LHCN-M2 (cell line): ENCODE data around the gene CKS1B. TPM values are rescaled to one million over a fixed set of nuclear protein-coding genes. Genes with fewer than 3 reads are reported as not detected.

Experiments
- DNase-seq: peaks from one replicate; pipeline ENCODE4 v3.0.0-alpha.2; 2012; ENCODE audit warnings: low read depth
- total RNA-seq: library from RNA; depleted of rRNA; stranded (reverse); fragments of >200 nt; gene quantifications from 2 replicates; pipeline ENCODE4 v1.2.3, GENCODE V29; 2014

Gene CKS1B
- total RNA-seq, 1 experiment from 2014 or later, result 175 TPM

DNA sequence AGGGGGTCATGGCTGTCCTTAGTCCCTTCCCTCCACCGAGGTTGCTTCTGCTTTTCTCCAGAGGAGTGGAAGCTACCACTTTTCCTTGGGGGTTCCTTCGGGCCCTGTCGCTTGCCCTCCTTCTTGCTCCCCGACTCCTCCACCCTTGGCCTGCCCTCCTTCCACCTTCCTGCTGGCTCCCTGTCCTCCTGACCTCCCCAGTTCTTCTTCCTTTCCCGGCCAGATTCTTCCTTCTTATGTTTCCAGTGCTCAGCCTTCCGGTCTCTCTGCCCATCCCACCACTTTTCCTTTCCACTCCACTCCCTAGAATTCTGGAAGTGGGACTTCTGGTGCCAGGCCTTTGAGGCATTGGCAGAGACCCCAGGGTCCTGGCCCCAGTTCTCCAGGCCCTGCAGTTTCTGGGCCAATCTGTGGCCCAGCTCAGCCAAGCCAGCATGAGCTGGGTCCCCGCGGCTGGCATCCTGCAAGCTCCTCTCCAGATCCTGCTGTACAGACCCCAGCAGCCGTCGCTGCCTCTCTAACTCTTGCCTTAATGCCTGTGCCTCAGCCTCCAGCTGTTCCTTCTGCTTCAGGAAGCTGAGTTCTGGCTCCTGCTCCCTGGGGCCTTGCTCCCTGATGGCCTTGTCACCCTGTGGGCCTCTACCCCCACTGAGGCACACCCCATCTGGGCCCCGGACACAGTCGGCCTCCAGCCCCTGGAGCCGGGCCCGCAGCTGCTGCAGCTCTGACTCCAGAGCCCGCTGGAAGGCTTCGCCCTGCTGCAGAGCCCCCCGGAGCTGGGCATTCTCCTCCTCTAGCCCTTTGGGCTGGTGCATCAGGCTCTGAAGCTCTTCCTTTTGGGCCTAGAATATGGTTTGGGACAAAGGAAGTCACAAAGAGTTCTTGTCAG is 28.3 kb upstream of the CKS1B start:
- no peak for DNase-seq

DNA sequence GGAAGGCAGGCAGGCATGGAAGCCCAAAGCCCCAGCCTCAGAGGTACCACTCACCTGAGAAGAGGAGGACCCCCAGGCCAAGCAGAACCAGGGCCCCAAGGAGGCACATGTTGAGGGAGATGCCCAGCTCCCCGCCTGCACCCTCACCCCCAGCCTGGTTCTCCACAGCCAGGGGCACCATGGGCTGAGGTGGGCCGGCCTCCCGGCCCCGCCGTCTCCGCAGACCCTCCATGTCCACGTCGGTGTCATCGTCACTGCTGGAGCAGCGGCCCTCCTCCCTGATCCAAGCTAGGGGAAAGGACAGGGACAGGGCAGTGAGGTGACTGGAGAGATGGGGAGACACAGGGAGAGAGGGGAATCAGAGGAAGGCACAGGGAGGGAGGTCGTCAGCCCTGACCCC is 26.4 kb upstream of the CKS1B start:
- no peak for DNase-seq

DNA sequence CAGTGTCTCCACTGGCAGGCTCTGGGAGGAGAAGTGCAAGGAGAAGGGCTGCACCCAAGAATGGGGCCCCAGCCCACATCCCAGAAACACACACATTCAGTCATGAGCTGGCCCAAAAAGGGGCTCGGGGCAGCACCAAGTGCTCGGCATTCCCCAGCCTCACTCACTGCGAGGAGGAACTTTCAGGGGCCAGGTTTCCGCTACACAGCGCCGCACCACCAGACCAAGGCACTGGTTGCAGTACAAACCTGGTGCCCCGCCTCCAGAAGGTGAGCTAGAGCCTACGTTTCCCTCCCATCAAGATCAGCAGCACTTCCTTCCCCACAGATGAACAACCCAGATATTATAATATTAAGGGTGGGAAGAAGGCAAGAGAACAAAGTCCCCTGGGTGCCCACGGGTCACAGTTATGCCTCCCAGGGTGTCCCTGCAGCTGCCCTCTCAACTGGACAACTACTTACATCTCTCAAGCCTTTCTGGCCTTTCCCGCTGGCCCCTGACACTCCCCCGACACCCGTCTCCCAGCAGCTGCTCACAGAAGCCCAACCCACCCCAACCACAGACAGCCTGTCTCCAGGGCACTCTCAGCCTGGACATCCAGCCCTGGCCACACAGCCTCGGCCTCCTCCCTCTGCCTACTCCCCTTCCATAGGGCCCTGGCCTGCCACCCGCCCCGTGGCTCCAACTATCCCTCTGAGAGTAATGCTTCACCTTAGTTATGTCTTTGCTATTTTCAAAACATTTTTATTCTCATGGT is 22.4 kb upstream of the CKS1B start:
- peak; percentile 79 for DNase-seq

DNA sequence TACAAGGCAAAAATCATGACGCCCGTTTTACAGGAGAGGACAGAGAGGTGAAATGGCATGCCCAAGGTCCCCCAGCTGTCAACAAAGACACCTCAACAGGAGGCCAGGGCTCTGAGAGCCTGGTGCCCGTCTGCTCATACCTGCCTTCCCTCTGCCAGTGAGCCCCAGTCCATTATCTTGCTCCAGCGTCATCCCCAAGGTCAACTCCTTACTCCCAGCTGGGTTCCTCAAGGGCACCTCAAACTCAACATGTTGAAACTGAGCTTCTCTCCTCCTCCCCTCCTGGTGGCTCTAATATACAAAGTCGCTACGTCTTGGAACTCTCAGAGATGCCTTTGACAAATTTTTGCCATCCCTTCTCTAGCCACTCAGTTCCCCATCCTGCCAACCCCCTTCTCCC is 21.8 kb upstream of the CKS1B start:
- no peak for DNase-seq

DNA sequence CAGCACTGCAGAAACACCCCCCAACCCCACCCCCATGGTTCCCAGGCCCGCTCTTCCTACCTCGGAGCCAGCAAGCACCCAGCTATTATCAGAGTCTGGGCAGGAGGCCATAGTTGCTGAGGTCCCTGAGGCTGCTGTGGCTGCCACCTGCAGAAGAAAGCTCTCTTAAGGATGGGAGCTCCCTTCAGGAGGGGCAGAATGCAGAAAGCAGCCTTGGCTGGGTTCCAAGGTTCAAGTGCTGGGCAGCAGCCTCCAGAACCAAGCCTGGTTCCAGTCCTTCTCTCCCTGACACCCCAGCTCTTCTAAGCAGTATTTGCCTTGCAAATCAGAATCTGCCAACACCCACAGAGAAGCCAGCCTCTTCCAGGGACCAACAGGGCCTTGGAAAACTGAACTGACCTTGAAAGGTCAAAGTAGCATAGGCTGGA is 20.9 kb upstream of the CKS1B start:
- no peak for DNase-seq

DNA sequence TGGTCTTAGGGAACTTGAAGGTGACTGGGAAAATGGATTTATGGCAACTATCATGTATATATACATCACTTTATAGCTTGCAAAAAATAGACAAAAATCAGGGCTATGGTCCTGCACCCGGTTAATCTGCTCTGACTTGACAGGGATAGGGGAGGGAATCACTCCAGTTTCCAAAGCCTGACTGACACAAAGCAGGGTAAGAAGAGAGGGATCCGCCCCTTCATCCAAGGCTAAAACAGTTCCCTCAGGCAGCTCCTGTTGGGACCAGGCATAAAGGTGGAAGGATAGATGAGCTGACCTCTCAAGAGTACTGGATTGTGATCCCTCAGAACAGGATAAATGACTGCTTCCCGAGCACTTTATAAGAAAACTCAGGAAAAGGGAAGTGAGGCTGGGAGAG is 19.9 kb upstream of the CKS1B start:
- DNase-seq, result no peak

DNA sequence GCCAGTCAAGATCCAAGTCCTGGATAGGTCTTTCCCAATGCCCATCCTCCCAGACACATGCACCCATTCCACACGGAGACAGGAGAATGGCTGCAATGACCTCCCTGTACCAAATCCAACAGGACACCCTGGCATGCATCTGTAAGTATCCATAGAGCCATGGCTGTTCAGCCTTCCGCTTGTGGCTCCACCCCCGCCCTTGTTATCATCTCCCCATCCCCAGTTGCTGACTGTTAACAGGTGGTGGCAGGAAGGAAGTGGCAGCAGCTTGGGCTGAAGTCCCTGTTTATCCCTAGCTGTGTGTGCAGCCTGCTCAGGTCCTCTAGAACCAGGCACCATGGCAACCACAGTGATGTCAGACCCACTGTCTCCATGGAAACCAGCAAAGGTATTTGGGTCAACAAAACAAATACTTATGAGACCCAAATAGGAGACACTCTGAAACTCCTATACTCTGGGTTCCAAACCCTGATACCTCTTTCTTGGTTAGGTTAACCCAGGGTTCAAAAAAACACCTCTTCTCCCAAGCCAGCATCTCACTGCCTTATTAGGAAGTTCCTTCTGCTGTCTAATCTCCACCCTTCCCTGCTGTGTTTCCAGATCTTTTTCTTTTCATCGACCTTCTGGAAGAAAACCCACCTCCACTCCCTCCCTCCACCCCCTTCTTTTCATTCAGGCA is 19.3 kb upstream of the CKS1B start:
- DNase-seq, result peak; percentile 89

DNA sequence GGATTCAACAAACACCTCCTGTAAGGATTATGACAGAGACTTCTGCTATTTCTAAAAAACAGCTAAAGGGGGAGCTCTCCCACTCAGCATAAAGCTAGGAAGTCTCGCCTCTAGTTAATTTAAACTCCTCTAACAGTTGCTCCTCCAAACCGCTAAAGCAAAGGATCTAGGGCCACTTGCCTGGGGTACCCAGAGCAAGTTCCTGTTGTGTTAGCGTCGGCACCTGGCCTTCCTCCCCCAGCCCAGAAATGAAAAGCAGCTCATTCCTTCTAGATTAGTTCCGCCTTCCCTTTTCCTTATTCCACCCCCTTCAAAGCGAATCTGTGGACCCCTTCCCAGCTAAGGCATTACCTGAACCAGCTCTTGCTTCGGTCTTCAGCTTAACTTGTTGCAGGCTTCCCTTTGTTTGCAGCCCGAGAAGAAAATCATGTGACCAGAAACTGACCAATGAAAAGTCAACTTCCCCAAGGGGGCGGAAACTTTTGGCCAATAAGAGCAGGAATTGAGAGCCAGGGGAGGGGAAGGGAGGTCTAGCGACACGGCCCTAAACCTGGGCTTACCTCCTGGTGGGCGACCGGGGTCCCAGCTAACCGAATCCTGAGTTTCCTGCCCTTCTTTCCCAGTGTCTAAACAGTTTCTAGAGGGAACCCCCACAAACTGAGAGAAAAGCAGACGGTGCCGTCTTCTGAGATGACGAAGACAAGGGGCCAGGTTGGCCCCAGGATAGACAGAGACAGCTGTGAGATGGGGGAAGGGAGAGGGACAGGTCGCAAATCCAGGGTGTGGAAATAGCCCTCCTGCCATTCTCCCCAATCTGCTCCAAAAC is 18.6 kb upstream of the CKS1B start, which contains the start of gene PBXIP1:
Gene PBXIP1, minus strand, starts transcription at position 382 of the 826 bp plus-strand sequence. CDS start 2,378 bp downstream, outside the sequence.
- DNase-seq, result peak; percentile 93

DNA sequence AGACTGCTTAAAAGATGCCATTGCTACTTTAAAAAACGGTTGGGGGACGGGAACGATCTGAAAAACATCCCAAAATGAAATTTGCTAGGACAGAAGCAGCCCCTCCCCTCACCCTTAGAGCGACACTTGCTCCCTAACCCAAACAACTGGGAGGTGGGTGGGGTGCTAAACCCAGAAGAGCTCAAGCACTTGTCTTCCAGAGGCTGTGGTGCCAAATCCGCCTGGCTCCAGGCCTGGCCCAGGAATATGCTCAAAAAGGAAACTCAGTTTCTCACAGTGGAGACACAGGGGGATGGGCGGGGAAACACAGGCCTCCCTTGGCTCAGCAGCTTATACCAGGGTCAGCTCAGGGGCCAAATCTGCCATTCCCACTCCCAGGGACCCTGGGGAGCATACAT is 17.9 kb upstream of the CKS1B start:
- DNase-seq, result no peak

DNA sequence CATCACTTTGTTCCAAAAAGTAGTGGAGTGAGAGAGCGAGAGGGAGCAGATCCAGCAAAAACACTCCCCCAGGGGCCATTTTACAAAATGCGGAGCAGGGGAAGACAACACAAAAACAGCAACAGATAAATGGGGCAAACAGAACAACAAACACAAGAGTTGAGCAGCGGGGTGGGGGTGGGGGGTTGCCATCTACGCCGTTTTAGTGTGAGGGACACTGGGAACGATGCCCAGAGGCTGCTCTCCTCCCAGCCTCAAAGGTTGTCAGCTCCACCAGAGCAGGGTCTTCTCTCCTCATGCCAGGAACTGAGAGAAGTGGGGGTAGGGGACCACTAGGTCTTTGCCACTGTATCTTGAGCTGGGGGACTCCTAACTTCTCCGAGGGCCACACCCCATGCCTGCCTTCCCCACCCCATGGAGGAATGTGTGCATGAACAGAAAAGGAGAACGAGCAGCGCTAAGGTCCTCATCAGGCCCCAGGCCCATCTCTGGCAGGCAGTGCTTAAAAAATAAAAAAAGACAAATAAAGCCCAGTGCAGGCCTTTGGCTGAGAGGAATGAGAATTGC is 17.3 kb upstream of the CKS1B start:
- no peak for DNase-seq

DNA sequence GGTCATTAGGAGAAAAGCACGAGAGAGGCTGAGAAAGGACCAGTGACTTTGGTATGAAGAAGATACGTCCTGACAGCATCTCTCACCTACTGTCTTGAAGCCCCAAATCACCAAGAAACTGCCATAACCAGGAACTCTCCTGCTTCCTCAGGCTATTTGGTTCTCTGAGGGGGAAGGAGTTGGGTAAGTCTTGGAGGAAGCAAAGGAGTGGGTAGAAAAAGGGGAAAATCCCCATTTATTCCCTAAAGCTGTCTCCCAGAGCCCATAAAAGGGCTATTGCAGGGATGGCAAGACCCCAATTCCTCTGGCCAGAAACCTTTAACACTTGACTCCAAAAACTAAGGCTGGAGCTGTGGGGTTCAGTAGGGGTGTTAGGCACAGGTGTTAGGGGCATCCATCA is 16.4 kb upstream of the CKS1B start:
- no peak for DNase-seq

DNA sequence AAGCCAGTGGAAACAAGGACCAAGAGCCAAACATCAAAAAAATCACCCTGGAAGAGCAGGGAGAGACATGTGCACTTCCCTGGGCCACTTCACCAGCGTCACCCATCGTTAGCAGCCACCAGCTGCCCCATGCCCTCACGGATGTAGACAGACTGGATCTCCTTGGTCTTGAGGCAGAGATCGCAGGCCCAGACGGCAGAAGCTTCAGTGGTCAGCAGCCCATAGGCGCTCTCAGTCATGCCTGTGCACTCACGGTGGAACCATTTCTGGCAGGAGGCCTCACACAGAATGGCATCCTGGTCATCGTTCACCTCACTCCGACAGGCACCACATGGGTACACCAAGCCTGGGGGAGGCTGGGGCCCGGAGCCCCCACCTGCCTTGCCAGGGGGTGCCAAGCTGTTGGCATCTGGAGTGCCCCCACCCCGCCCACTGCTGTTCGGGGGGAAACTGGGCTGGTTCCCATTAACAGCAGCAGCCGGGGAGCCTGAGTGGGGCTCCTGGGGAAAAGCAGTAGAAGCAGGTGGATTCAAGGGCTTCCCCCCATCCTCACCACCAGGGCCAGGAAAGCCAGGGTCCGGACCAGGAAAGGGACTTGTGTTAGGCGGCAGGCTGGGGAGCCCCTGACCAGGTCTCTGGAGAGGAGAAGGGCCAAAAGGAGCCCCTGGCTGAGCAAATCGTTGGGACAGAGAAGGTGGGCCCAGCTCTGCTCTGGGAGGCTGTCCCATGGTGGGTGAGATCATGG is 15.6 kb upstream of the CKS1B start:
- no peak for DNase-seq

DNA sequence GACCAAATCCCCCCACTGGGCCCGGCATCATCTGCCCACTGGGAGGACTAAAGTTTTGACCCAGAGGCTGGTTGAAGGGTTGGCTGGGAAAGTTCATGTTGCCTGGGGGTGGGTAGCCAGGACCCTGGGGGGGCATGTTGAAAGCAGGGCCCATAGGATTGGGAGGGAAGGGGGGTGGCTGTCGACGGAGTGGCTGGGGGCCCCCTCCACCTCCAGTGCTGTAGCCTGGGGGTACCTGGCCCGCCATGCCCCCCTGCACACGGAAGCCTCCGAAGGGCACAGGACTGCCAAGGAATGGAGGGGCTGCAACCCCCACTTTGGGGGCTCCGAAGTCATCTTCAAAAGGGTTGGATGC is 15.1 kb upstream of the CKS1B start:
- no peak for DNase-seq

DNA sequence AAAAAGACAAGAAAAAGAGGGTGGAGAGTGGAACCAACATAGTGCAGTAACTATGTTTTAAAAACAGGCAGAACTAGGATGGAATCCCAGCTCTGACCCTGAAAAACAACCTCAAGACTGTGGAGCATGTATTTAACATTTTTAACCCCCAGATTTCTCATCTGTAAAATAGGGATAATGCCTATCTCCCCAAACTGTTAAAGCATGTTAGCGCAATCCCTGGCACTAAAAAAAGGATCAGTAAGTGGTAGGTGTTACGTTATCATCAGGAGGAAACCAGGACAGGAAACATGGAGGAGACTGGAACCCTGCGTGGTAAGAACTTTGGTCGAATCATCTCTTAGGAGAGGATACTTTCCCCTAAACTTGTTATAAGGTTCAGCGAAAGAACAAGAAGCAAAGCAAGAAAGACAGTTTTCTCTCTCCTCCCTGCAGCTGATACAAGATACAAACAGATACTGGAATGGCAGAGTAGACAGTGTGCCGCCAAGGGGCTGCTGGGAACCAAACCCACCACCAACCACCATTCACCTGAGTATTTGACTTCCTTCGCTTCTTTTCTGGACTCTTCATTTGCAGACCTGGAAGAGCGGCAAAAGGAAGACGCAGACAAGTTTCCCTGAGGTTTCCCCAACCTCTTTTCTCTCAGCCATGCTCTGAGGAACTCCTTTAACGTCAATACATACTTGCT is 13.9 kb upstream of the CKS1B start:
- DNase-seq, result no peak

DNA sequence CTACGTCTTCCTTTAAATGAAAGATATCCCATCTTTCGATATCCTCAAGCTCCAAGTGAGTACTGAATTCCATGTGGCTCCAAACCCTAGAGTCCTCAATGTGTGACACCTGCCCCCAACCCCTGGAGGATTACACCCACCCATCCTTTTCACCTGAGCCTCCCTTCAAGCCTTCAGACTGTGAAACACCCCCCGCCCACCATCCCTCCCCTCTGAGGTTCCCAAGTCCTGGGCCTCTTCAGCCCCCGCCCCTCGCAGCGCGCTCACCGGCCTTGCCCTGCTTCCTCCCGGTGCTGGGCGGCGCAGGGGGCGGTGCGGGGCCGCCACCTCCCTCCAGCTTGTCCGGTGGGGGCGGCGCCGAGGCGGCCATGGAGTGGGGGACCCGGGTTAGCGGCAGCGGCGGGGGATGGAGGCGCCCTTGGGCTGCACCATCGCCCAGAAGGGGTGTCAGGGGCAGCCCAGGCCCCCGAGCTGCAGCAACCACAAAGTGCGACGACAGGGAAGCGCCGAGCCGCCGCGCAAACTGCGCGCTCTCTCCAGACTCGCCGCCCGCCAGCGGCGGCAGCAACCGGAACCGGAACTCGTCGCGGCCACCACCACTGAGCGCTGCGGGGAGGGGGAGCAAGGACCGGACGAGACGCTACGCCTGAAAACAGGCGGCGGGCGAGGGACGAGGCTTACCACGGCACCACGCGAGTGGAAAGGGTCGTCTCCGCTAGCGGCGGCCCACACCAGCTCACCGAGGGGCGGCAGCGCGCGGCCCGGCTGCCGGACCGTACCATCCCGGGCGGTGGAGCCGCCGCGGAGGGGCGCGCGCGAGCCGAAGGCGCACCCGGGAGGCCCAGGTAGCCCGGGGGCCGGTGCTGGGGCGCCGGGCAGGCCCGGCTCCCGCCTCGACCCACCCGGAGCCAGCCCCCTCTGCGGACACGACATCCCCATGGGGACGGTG is 13.0 kb upstream of the CKS1B start, which contains the start of gene PYGO2:
Gene PYGO2, minus strand, starts transcription at position 576 of the 949 bp plus-strand sequence. Its CDS starts 206 bp downstream, at position 370.
- DNase-seq, result peak; percentile 73

DNA sequence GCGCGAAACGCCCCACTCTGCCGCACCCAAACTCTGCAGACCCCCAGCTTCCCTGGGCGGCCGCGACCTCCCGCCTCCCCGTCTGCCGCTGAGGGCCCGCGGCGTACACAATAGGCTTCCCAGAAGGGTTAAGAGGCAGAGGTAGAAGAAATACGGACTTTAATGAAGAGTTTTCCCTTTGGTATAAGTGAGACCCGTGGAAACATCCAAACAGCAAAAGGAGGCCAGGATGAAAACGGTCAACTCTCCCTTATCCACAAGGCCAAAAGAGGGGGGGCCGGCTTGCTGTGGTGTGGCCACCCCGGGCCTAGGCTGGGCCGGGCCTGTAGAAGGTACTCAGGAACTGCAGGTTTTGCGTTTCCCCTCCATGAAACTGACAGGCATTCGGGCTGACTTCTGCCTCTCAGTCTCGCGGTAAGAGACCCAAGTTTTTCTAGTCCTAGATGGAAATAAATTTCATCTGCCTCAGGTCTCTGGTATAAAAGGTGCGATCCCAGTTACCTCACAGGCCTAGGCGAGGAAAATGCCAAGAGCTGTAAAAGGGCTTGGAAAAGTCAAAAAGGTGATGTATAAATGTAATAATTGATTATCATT is 12.2 kb upstream of the CKS1B start:
- peak; percentile 27 for DNase-seq

DNA sequence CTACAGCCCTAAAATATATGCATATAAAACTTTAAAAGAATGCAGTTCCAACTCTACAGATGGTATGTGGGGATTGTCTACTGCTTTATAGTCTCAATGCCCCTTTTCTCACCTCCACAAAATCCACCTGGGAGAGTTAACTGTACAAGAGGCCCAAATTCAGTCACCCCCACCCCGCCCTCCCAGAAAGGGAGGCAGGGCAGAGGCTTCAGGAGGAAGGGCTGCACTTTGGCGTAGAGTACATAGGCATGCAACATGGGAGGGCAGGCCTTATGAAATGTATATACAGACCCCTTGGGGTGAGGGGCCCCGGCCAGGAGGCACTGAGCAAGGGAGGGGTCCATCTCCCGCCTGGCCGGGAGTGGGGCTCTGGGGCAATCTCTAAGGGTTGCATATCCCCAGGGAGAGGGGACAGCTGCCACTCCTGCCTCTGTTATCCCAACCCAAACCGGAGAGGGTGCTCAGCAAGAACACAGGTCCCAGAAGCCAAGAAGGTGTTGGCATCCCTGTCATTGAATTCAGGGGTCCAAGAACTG is 11.6 kb upstream of the CKS1B start:
- DNase-seq, result no peak

DNA sequence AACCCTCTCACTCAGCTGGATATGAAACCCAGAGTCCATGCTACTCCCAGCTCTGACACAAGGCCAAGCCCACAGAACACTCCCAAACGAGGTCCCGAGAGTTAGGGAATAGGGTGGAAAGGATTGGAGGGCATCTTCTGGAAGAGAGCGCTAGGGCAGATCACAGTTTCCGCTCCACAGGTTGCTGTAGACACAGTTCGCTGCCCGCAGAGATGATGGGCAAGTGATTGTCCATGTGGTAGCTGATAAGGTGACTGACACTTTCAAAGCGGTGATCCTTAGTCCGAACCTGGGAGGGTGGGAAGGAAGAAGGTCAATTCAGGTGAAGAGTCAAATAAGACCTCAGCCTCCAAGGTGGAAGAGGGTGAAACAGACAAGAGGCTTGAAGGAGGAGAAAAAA is 10.8 kb upstream of the CKS1B start:
- no peak for DNase-seq
